Measurements from ENCODE around the gene AFDN. TPM values are rescaled to one million over a fixed set of nuclear protein-coding genes. Genes with fewer than 3 reads are reported as not detected.

The AFDN gene
- total and polyA plus RNA-seq, 2 of the 8 experiments (the other 6 are each of a cell fraction or from before 2014, with no cell fraction given), result 53.4 to 192 TPM

- H3K18ac ChIP-seq (ENCODE audit: extremely low read depth, low read length), result no peak overlapping the region
- FAIRE-seq (no peak), DNase-seq (ENCODE audit: low read depth in 1 of 2, low spot score in 2 of 2) (no peak)
- H3K56ac ChIP-seq (replicated peaks; ENCODE audit: insufficient read length, low read depth, low read length), result no peak overlapping the region
- CTCF ChIA-PET (ENCODE audit: partially characterized antibody), result interaction anchor here (1.0 to 1.1 kb wide), 2 partner anchors 17 to 86 kb away, joined by 4 read pairs; no protein-coding TSS in a partner anchor
- no peak overlapping the region for H3K23ac ChIP-seq (ENCODE audit: insufficient read length)
- no peak overlapping the region for H2BK15ac ChIP-seq (ENCODE audit: low read length)
- no peak overlapping the region for H2BK5ac ChIP-seq (ENCODE audit: low read depth, low read length)
- peaks cover 0 to 2% of the 10 kb centered on the region in 2 experiments for H4K20me1 ChIP-seq (replicated peaks in 1 of 2; ENCODE audit: control insufficient read depth in 1 of 2, insufficient read depth in 2 of 2, low read length in 2 of 2)
- no peak overlapping the region for H4K5ac ChIP-seq (ENCODE audit: insufficient read length, low read depth, low read length)
- no peak overlapping the region for H2BK20ac ChIP-seq (ENCODE audit: low read length)
- POLR2A ChIA-PET (ENCODE audit: partially characterized antibody), result interaction anchor here (0.6 kb wide), 1 partner anchor 53 kb away, joined by 3 read pairs; no protein-coding TSS in a partner anchor
- no peak overlapping the region for H3K4ac ChIP-seq (replicated peaks; ENCODE audit: insufficient read length, low read depth, low read length)
- H3K36me3 ChIP-seq (ENCODE audit: control insufficient read depth in 2 of 4, insufficient read depth in 4 of 4, low read length in 3 of 4), result peaks cover 4 to 63% (median 21%) of the 10 kb centered on the region in 4 experiments; a peak in 6 of 8 replicates
- peaks cover 0 to 4% (median 0%) of the 10 kb centered on the region in 4 experiments; a peak in 2 of 7 replicates for H3K4me1 ChIP-seq (replicated peaks in 1 of 4; ENCODE audit: control insufficient read depth in 3 of 4, insufficient read depth in 4 of 4, low read length in 3 of 4)
- H3K9me3 ChIP-seq (ENCODE audit: insufficient read depth in 2 of 2, low read depth in 1 of 2, low read length in 1 of 2), result no peaks in the 10 kb centered on the region
- 0 out of 4 replicates have a peak, but pooled peaks cover 0 to 3% of the 10 kb centered on the region in 2 experiments for H3K79me2 ChIP-seq (ENCODE audit: control insufficient read depth in 1 of 2, insufficient read depth in 2 of 2, low read length in 2 of 2)
- H3K14ac ChIP-seq (ENCODE audit: insufficient read length), result no peak overlapping the region
- no peaks in the 10 kb centered on the region for H3K23me2 ChIP-seq (ENCODE audit: low read depth, low read length)
- H3K9ac ChIP-seq (replicated peaks in 1 of 4; ENCODE audit: extremely low read depth in 1 of 4, low read depth in 3 of 4, low read length in 3 of 4), result no peak overlapping the region
- 91% methylated on average over 6 of the region's 6 CpGs; no CpG with 5 or more reads in 1 of the 2 experiments for WGBS, 2 experiments (ENCODE audit: extremely low coverage in 1 of 2, insufficient coverage in 1 of 2, insufficient read length in 1 of 2, insufficient replicate concordance in 2 of 2, low coverage in 1 of 2, low lambda C conversion rate in 2 of 2, missing lambda C conversion rate in 1 of 2)
- no peak overlapping the region for H2AK5ac ChIP-seq (ENCODE audit: low read depth, low read length)
- H2BK12ac ChIP-seq (ENCODE audit: low read depth, low read length), result no peak overlapping the region
- H2AFZ ChIP-seq (ENCODE audit: low read length), result no peak overlapping the region
- H4K8ac ChIP-seq (ENCODE audit: extremely low read depth, insufficient read depth, low read length), result no peak overlapping the region
- H3K27ac ChIP-seq (ENCODE audit: low read depth, low read length), result no peak overlapping the region
- no peak overlapping the region for H4K91ac ChIP-seq (replicated peaks; ENCODE audit: insufficient read length, low read length)
- no peak overlapping the region for H3K4me2 ChIP-seq (ENCODE audit: insufficient read depth in 1 of 2, low read depth in 2 of 2, low read length in 2 of 2)
- H3K4me3 ChIP-seq (ENCODE audit: extremely low read depth in 1 of 4, insufficient read depth in 2 of 4, low read depth in 3 of 4, low read length in 4 of 4), result no peak overlapping the region
- H3K79me1 ChIP-seq (ENCODE audit: low read depth, low read length), result no peaks in the 10 kb centered on the region
- H3K27me3 ChIP-seq (replicated peaks in 1 of 4; ENCODE audit: control insufficient read depth in 3 of 4, extremely low read depth in 1 of 4, insufficient read depth in 3 of 4, low read length in 3 of 4), result no peaks in the 10 kb centered on the region
- H2BK120ac ChIP-seq (replicated peaks; ENCODE audit: low read depth, low read length), result no peak overlapping the region
- TF ChIP-seq FOSL1 (IDR thresholded peaks at IDR 0.05; ENCODE audit: insufficient read depth, low read depth, low read length) (no peak), YY1 (IDR thresholded peaks at IDR 0.05; ENCODE audit: low read depth, low read length) (no peak)
These were observed 55.5 kb downstream of the AFDN start for GRCh38 chr6:167882244-167882643.

Measured in H1 (cell line).